ENCODE results near the gene VIPAS39. TPM values are rescaled to one million over a fixed set of nuclear protein-coding genes. Genes with fewer than 3 reads are reported as not detected.

Gene VIPAS39
- total RNA-seq, 1 donor from 2014 or later, result 25.0 TPM

DNA sequence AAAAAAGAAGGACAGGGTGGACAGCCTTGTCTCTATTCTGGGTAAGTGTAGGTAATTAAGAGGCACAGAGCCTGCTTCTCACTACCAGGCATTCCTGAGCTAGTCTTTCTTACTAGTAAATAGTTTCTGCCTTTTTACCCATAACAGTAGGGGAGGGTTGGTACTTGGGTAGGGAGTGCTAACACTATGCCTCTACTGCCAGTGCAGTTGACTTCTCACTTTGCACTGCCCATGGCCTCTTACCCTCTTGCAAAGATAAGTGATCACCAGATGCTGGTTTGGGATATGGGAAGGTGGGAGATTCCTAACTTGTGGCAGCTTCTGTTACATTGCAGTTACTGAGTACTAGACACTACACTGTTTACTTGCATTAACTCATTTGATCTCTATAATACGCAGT is 12.1 kb upstream of the VIPAS39 start:
- peaks cover 11% of the 10 kb centered on the region for H3K4me1 Mint-ChIP-seq (ENCODE audit: unreplicated experiment)
- no peak for TF ChIP-seq CTCF (conservative IDR thresholded peaks at IDR 0.05)
- H3K9me3 Mint-ChIP-seq, result no peaks in the 10 kb centered on the region
- peaks cover 30% of the 10 kb centered on the region for H3K36me3 Mint-ChIP-seq
- H3K4me3 Mint-ChIP-seq, result no peak overlapping the region
- DNase-seq (ENCODE audit: extremely low spot score, unreplicated experiment), result no peak
- H3K27me3 Mint-ChIP-seq, result peaks cover 6% of the 10 kb centered on the region
- no peak overlapping the region for H3K27ac Mint-ChIP-seq

DNA sequence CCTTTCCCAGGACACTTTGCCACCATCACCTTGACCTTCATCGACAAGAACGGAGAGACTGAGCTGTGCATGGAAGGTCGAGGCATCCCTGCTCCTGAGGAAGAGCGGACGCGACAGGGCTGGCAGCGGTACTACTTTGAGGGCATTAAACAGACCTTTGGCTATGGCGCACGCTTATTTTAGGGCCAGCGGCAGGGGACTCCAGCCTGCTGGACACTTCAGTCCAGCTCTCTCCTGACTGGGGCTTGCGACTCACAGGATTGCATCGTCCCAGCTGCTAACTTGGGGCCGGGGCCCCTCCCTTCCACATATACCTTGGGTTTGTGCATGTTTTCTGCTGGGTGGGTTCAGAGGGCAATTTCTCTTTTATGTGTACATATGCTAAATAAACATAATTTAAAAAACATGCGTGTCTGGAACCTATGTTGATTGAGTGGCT is 11.7 kb upstream of the VIPAS39 start:
- Mint-ChIP-seq H3K36me3 (peaks cover 32% of the 10 kb centered on the region), H3K4me1 (ENCODE audit: unreplicated experiment) (peaks cover 11% of the 10 kb centered on the region), H3K9me3 (no peaks in the 10 kb centered on the region), H3K27me3 (peaks cover 3% of the 10 kb centered on the region), H3K27ac (no peak overlapping the region), H3K4me3 (no peak overlapping the region)
- no peak for TF ChIP-seq CTCF (conservative IDR thresholded peaks at IDR 0.05)
- no peak for DNase-seq (ENCODE audit: extremely low spot score, unreplicated experiment)

DNA sequence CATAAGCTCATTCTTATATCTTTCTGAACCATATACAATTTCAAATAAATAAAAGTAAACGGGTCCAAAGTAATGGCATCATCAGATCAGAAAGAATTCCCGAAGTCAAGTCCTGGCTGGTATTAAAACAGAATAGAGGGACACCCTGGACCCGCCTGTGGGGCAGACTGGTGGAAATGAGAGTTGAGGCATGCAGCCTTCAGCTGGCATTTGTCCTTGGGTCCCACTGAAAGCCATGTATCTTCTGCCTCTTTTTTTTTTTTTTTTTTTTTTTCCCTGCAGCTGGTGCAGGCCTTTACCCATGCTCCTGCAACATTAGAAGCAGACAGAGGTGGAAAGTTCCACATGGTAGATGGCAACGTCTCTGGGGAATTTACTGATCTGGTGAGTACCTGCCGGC is 10.4 kb upstream of the VIPAS39 start:
- Mint-ChIP-seq H3K4me3 (no peak overlapping the region), H3K9me3 (no peaks in the 10 kb centered on the region), H3K27ac (no peak overlapping the region), H3K27me3 (no peaks in the 10 kb centered on the region), H3K4me1 (ENCODE audit: unreplicated experiment) (peaks cover 8% of the 10 kb centered on the region), H3K36me3 (peaks cover 37% of the 10 kb centered on the region)
- DNase-seq (ENCODE audit: extremely low spot score, unreplicated experiment), result no peak
- no peak for TF ChIP-seq CTCF (conservative IDR thresholded peaks at IDR 0.05)

GRCh38 chr14:77459072-77459723 is 1.8 kb upstream of the VIPAS39 start:
- Mint-ChIP-seq H3K9me3 (no peaks in the 10 kb centered on the region), H3K4me1 (ENCODE audit: unreplicated experiment) (peaks cover 14% of the 10 kb centered on the region), H3K4me3 (peak overlapping the region; percentile 100), H3K27ac (peak overlapping the region; percentile 100), H3K27me3 (no peaks in the 10 kb centered on the region), H3K36me3 (peaks cover 35% of the 10 kb centered on the region)
- DNase-seq (ENCODE audit: extremely low spot score, unreplicated experiment), result no peak
- TF ChIP-seq CTCF (conservative IDR thresholded peaks at IDR 0.05), result peak; percentile 76

DNA sequence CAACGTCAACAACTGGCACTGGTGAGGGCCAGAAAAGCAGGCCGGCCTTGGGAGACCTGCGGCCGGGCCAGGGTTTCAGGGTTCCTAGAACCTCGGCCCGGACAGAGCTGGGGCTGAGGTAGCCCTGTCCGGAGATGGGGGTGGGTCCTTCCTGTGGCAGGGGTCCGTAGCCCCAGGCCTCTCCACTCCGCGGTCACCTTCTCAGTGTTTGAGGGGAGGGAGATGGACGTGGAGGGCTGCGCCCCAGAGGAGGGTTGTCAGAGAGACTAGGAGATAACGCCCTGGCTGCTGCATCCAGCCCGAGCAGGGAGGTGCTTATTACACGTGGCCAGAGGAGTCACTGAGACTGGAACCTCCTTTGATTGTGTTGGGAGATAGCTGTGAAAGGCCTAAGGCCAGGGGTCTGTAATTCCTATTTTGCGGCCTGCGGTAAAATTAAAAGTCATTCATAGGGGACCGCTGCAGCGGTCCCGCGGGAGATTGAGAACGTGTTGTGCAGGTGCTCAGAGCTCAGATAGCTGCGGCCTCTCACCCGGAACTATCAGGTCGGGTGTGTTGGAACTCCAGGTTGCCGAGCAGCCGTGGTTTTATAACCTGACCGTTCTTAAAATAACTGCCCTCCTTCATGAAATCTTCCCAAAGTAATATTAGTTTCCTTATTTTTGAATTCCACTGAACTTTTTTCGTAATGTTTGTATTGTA is 999 bp upstream of the VIPAS39 start:
- Mint-ChIP-seq H3K4me3 (peak overlapping the region; percentile 100), H3K36me3 (peaks cover 30% of the 10 kb centered on the region), H3K4me1 (ENCODE audit: unreplicated experiment) (peaks cover 14% of the 10 kb centered on the region), H3K27me3 (no peaks in the 10 kb centered on the region), H3K27ac (peak overlapping the region; percentile 100), H3K9me3 (no peaks in the 10 kb centered on the region)
- TF ChIP-seq CTCF (conservative IDR thresholded peaks at IDR 0.05), result no peak
- no peak for DNase-seq (ENCODE audit: extremely low spot score, unreplicated experiment)

All from type B pancreatic cell (in vitro differentiated cells).